ENCODE measurements around the gene NUF2.
"Not testable (repeated sequence)": the region's sequence is repeated elsewhere in the genome, so short reads cannot be mapped to it uniquely, and the experiment has no call there.

NUF2 gene

GRCh38 chr1:163337631-163338030 lies 15.9 kb downstream of the NUF2 start:
- no peak for DNase-seq

- no peak for DNase-seq
Measured at GRCh38 chr1:163346326-163346870, 24.6 kb downstream of the NUF2 start.

- DNase-seq, result no peak
Measured at GRCh38 chr1:163347106-163347505, 25.4 kb downstream of the NUF2 start.

GRCh38 chr1:163351912-163352311 lies 30.2 kb downstream of the NUF2 start:
- DNase-seq, result no peak

GRCh38 chr1:163357378-163357777 lies 35.6 kb downstream of the NUF2 start:
- DNase-seq, result no peak

GRCh38 chr1:163358172-163358571 lies 36.4 kb downstream of the NUF2 start:
- not testable (repeated sequence) for DNase-seq

GRCh38 chr1:163361123-163361934 lies 39.6 kb downstream of the NUF2 start:
- DNase-seq, result no peak

- no peak for DNase-seq
Measured at GRCh38 chr1:163365186-163365585, 43.4 kb downstream of the NUF2 start.

GRCh38 chr1:163366555-163366954 lies 44.8 kb downstream of the NUF2 start:
- DNase-seq, result no peak

GRCh38 chr1:163367721-163368120 lies 46.0 kb downstream of the NUF2 start:
- no peak for DNase-seq

- DNase-seq, result no peak
Measured at GRCh38 chr1:163372576-163372975, 50.8 kb downstream of the NUF2 start.

GRCh38 chr1:163378554-163378953 lies 56.8 kb downstream of the NUF2 start:
- DNase-seq, result no peak

- DNase-seq, result no peak
Measured at GRCh38 chr1:163379801-163380200, 58.0 kb downstream of the NUF2 start.

GRCh38 chr1:163381487-163382184 lies 59.9 kb downstream of the NUF2 start:
- no peak for DNase-seq

- DNase-seq, result no peak
Measured at GRCh38 chr1:163382395-163382794, 60.6 kb downstream of the NUF2 start.

- DNase-seq, result no peak
Measured at GRCh38 chr1:163387146-163387545, 65.4 kb downstream of the NUF2 start.

- DNase-seq, result no peak
Measured at GRCh38 chr1:163388970-163389369, 67.2 kb downstream of the NUF2 start.

- DNase-seq, result no peak
Measured at GRCh38 chr1:163395790-163396189, 74.0 kb downstream of the NUF2 start.

GRCh38 chr1:163397451-163398200 lies 75.9 kb downstream of the NUF2 start:
- DNase-seq, result no peak

- DNase-seq, result no peak
Measured at GRCh38 chr1:163399001-163399400, 77.2 kb downstream of the NUF2 start.

- DNase-seq, result no peak
Measured at GRCh38 chr1:163399976-163400601, 78.3 kb downstream of the NUF2 start.

GRCh38 chr1:163401211-163401610 lies 79.5 kb downstream of the NUF2 start:
- no peak for DNase-seq
